Right ventricle myocardium superior (tissue), 1 donor: ENCODE data around the gene TDRKH. TPM values are rescaled to one million over a fixed set of nuclear protein-coding genes. Genes with fewer than 3 reads are reported as not detected.
"Not testable (repeated sequence)": the region's sequence is repeated elsewhere in the genome, so short reads cannot be mapped to it uniquely, and the experiment has no call there.

Experiments used
- ATAC-seq: fragments of 200-7000 bp; cut with Tn5 transposase; one replicate; pipeline ENCODE4 v1.9.1; 2020; ENCODE audit warnings: mild to moderate bottlenecking; ENCODE audit not compliant: poor library complexity
- DNase-seq: peaks from one replicate; pipeline ENCODE4 v3.0.0-alpha.2; 2020
- intact Hi-C: fragments of 100-400 bp; cut with DNase I; formaldehyde crosslinking; loops from one replicate; pipeline ENCODE4 v1.11.2; 2022
- total RNA-seq: library from RNA; stranded (reverse); fragmentation: NEBNext Ultra II Directional; extraction: Animal tissue kit (Norgen Biotek cat#: 25700); gene quantifications from one replicate; pipeline ENCODE4 v1.2.1, GENCODE V29; 2021
- donor health status: DM: no; HTN: yes; CAD: no; lungs with severe emphysema.

The TDRKH gene
- total RNA-seq, 1 donor from 2014 or later, result 4.5 TPM

DNA sequence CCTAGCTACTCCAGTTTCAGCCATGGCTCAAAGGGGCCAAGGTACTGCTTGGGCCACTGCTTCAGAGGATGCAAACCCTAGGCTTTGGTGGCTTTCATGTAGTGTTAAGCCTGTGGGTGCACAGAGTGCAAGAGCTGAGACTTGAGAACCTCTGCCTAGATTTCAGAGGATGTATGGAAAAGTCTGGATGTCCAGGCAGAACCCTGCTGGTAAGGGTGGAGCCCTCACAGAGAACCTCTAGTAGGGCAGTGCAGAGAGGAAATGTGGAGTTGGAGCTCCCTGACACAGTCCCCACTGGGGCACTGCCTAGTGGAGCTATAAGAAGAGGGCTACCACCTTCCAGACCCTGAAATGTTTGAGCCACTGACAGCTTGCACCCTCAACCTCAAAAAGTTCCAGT, 52.8 kb downstream of the TDRKH start:
- DNase-seq, result no peak
- intact Hi-C loops, result loop anchor here (5.0 to 10.0 kb wide), 2 partner anchors 45 to 63 kb away; no protein-coding TSS in a partner anchor
- no peak for ATAC-seq

DNA sequence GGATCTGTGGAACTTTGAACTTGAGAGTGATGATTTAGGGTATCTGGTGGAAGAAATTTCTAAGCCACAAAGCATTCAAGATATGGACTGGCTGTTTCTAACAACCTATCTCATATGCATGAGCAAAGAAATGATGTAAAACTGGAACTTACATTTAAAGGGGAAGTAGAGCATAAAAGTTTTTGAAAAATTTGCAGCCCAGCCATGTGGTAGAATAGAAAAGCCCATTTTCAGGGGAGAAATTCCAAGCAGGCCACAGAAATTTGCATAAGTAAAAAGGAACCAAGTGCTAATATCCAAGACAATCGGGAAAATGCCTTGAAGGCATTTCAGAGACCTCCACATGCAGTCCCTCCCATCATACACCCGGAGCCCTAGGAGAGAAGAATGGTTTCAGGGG, 53.3 kb downstream of the TDRKH start:
- ATAC-seq (no peak), DNase-seq (no peak)
- intact Hi-C loops, result loop anchor here (5.0 to 10.0 kb wide), 2 partner anchors 45 to 62 kb away; no protein-coding TSS in a partner anchor

- intact Hi-C loops, result loop anchor here (2.0 to 10.0 kb wide), 2 partner anchors 59 to 139 kb away; no protein-coding TSS in a partner anchor
- DNase-seq, ATAC-seq: not testable (repeated sequence)
These were observed 56.3 kb downstream of the TDRKH start for GRCh38 chr1:151733995-151734394.

GRCh38 chr1:151733126-151733525, 57.2 kb downstream of the TDRKH start:
- ATAC-seq (no peak), DNase-seq (no peak)
- intact Hi-C loops, result loop anchor here (10.0 kb wide), 1 partner anchor 58 kb away; no protein-coding TSS in a partner anchor

GRCh38 chr1:151729966-151730291, 60.4 kb downstream of the TDRKH start:
- no peak for DNase-seq
- intact Hi-C loops, result loop anchor here (10.0 kb wide), 1 partner anchor 55 kb away; no protein-coding TSS in a partner anchor
- no peak for ATAC-seq

DNA sequence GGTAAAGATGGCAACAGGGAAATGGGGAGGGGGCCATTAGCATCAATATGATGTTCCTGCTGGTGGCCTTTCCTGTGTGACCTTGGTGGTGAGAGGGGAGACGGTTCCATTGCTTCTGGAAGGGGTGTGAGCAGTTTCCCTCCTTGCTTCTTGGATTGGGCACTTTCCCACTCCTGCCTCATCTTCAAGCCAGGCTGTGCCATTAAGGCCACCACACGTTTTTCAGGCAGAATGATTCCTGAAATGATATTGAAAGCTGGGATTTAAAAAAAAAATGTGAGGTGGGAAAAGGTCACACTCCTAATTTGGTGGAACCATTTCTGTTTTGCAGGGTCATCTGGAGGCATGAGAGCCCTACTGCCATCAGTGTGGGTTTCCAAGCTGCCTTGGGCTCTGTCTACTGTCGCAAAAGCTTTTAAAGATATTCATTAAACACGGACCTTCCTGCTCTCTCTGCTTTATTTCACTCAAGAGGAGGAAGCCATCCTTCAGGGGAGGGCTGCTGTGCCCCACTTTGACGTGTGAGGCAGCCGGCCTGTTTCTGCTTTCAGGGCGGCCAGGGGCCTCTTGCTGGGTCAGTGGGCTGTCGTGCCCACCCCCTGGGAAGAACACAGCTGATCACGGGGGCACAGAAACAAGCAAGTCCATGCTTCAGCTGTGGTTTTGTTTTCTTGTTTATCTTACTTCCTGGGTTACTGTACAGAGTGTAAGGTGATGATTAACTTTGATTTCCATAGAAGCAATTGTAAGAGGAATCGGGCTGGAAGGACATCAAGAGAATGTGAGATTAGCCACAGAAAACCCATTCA, 60.9 kb downstream of the TDRKH start:
- ATAC-seq, result no peak
- intact Hi-C loops, result no loop called here
- DNase-seq, result no peak

- ATAC-seq (peak; percentile 90), DNase-seq (no peak)
- intact Hi-C loops, result no loop called here
These were observed 61.9 kb downstream of the TDRKH start for GRCh38 chr1:151728151-151729054.

DNA sequence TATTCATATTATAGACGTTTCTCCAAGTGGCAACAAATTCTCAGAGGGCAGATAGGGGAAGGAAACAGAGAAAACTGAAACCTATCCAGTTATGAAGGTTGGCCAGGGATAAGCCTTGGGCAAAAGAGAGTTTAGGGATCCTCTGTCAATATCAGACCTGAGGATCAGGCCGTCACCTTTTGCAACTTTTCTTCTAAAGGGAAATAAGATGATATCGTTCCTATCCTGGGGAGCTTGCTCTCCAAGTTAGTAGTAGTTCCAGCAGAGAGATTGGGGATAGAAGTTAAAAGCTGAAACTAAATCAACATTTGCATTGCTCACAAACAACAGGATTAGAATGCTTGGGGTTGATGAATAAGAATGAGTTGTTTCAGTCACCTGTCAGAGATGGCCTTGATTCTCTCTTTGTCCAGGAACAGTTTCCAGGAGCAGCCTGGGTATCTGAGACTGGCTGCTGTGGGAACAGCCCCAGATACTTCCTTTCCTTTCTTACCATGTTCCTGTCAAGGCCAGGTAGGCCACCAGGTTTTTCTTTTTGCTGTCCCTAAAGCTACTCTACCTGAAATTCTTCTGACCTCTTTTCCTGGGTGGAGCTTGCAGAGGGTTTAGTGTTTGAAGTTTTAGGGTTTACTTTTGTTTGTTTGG, 66.5 kb downstream of the TDRKH start:
- intact Hi-C loops, result no loop called here
- no peak for DNase-seq
- no peak for ATAC-seq

Other genes with a start within 250 kb of the TDRKH start
- gene SNX27, start 178.4 kb downstream of the TDRKH start, total RNA-seq, result 30.4 TPM
- gene CELF3, start 73.7 kb downstream of the TDRKH start, total RNA-seq, result not detected
- gene RIIAD1, start 69.0 kb downstream of the TDRKH start, total RNA-seq, result 8.3 TPM
- 45.0 TPM for gene MRPL9, start 27.0 kb downstream of the TDRKH start, total RNA-seq
- gene LINGO4, start 14.9 kb upstream of the TDRKH start, total RNA-seq, result 0.78 TPM
- 15.4 TPM for gene RORC, start 41.3 kb upstream of the TDRKH start, total RNA-seq
- not detected for gene C2CD4D, start 49.3 kb upstream of the TDRKH start, total RNA-seq
- gene THEM5, start 63.2 kb upstream of the TDRKH start, total RNA-seq, result not detected
- 17.0 TPM for gene THEM4, start 119.0 kb upstream of the TDRKH start, total RNA-seq
- 230 TPM for gene S100A10, start 203.4 kb upstream of the TDRKH start, total RNA-seq
- gene S100A11, start 246.5 kb upstream of the TDRKH start, total RNA-seq, result 64.5 TPM